Bronchus fibroblast of lung (primary cell): ENCODE results near the gene RNF182. TPM values are rescaled to one million over a fixed set of nuclear protein-coding genes. Genes with fewer than 3 reads are reported as not detected.

Source experiments
- total RNA-seq: library from RNA; depleted of rRNA; stranded (reverse); fragments of >200 nt; gene quantifications from 2 replicates; pipeline ENCODE4 v1.2.3, GENCODE V29; 2015

The RNF182 gene
- 3.0 and 3.9 TPM in 2 replicates for total RNA-seq

GRCh38 chr6:13924949-13925881 is at the start of gene RNF182:
RNF182 (plus strand) TSS chr6:13924952; CDS start chr6:13977120, 52,168 bp downstream.

Other genes starting within 250 kb of the RNF182 start
- 14.6 and 16.6 TPM in 2 replicates for gene RANBP9, start 213.1 kb upstream of the RNF182 start, total RNA-seq
- 8.2 and 9.6 TPM in 2 replicates for gene MCUR1, start 110.4 kb upstream of the RNF182 start, total RNA-seq
- 2.4 and 4.5 TPM in 2 replicates for gene CD83, start 192.8 kb downstream of the RNF182 start, total RNA-seq